Transverse colon (tissue), 4 donors: ENCODE data around the gene TUBG2.

Source experiments
- EP300 ChIP-seq: sonication (generic); formaldehyde crosslinking; IDR thresholded peaks from one replicate; pipeline ENCODE4 v1.6.1; 2017; ENCODE audit warnings: antibody characterized with exemption, low read depth
- POLR2A ChIP-seq: fragments of 450-650 bp; IDR thresholded peaks from one replicate; pipeline ENCODE4 v1.6.1; 2016; ENCODE audit warnings: antibody characterized with exemption, mild to moderate bottlenecking, moderate library complexity
- POLR2AphosphoS5 ChIP-seq, 3 donors: sonication (generic); formaldehyde crosslinking; IDR thresholded peaks; one replicate each; pipeline ENCODE4 v1.6.1; 2016; ENCODE audit warnings: antibody characterized with exemption in 3 of 3
- TF ChIP-seq, protein P1 (sequence below), 5 experiments: fragments of 200-600 bp in 3 of 5; fragments of 450-650 bp in 2 of 5; sonication (generic) in 3 of 5; IDR thresholded peaks; 1 replicate in 2 of 5; 2 replicates in 3 of 5; pipeline ENCODE4 v1.5.1; 2016 to 2017; ENCODE audit warnings: antibody characterized with exemption in 5 of 5, inconsistent platforms in 3 of 5, mild to moderate bottlenecking in 2 of 5, moderate library complexity in 1 of 5

- TF ChIP-seq EP300 = no peak
- TF ChIP-seq, protein P1, sequence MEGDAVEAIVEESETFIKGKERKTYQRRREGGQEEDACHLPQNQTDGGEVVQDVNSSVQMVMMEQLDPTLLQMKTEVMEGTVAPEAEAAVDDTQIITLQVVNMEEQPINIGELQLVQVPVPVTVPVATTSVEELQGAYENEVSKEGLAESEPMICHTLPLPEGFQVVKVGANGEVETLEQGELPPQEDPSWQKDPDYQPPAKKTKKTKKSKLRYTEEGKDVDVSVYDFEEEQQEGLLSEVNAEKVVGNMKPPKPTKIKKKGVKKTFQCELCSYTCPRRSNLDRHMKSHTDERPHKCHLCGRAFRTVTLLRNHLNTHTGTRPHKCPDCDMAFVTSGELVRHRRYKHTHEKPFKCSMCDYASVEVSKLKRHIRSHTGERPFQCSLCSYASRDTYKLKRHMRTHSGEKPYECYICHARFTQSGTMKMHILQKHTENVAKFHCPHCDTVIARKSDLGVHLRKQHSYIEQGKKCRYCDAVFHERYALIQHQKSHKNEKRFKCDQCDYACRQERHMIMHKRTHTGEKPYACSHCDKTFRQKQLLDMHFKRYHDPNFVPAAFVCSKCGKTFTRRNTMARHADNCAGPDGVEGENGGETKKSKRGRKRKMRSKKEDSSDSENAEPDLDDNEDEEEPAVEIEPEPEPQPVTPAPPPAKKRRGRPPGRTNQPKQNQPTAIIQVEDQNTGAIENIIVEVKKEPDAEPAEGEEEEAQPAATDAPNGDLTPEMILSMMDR (IDR thresholded peaks at IDR 0.05) = peak in 3 of 5 experiments; percentile 12 to 35 (median 25)
- TF ChIP-seq POLR2A = no peak
- TF ChIP-seq POLR2AphosphoS5 (IDR thresholded peaks at IDR 0.05) = peak in 1 of 3 donors; percentile 65
Measured at GRCh38 chr17:42618442-42619150, 40.5 kb upstream of the TUBG2 start.
